Measurements from ENCODE around the gene FGFR3.
A peak's percentile ranks its signal among the peaks of the same experiment; 100 is the strongest.

The FGFR3 gene

GRCh38 chr4:1793940-1794808, 1.1 kb downstream of the FGFR3 start:
- no peaks in the 10 kb centered on the region for H3K36me3 ChIP-seq (ENCODE audit: insufficient read depth, low read length)
- no peak overlapping the region for H3K9ac ChIP-seq (ENCODE audit: low read depth, low read length)
- peak overlapping the region; percentile 83 for H3K4me2 ChIP-seq (ENCODE audit: low read length)
- peaks cover 7% of the 10 kb centered on the region for H3K4me1 ChIP-seq (ENCODE audit: control insufficient read depth, insufficient read depth, low read length)
- H3K27me3 ChIP-seq (ENCODE audit: control insufficient read depth, insufficient read depth, low read length): peaks cover 38% of the 10 kb centered on the region
- peak overlapping the region; percentile 65 for H3K4me3 ChIP-seq (ENCODE audit: low read length)
- no peaks in the 10 kb centered on the region for H3K9me3 ChIP-seq (replicated peaks; ENCODE audit: low read length)

- Histone ChIP-seq H3K27me3 (ENCODE audit: control insufficient read depth, insufficient read depth, low read length) (peaks cover 38% of the 10 kb centered on the region), H3K9ac (ENCODE audit: low read depth, low read length) (no peak overlapping the region), H3K4me3 (ENCODE audit: low read length) (no peak overlapping the region), H3K9me3 (replicated peaks; ENCODE audit: low read length) (no peaks in the 10 kb centered on the region), H3K36me3 (ENCODE audit: insufficient read depth, low read length) (no peaks in the 10 kb centered on the region), H3K4me1 (ENCODE audit: control insufficient read depth, insufficient read depth, low read length) (peaks cover 7% of the 10 kb centered on the region), H3K4me2 (ENCODE audit: low read length) (peak overlapping the region; percentile 83)
Measured at GRCh38 chr4:1794809-1795298, 1.8 kb downstream of the FGFR3 start.

GRCh38 chr4:1795299-1796195, 2.5 kb downstream of the FGFR3 start:
- Histone ChIP-seq H3K9me3 (replicated peaks; ENCODE audit: low read length) (no peaks in the 10 kb centered on the region), H3K36me3 (ENCODE audit: insufficient read depth, low read length) (no peaks in the 10 kb centered on the region), H3K4me1 (ENCODE audit: control insufficient read depth, insufficient read depth, low read length) (peaks cover 7% of the 10 kb centered on the region), H3K4me3 (ENCODE audit: low read length) (no peak overlapping the region), H3K4me2 (ENCODE audit: low read length) (no peak overlapping the region), H3K27me3 (ENCODE audit: control insufficient read depth, insufficient read depth, low read length) (peaks cover 38% of the 10 kb centered on the region), H3K9ac (ENCODE audit: low read depth, low read length) (no peak overlapping the region)

GRCh38 chr4:1796486-1797204, 3.6 kb downstream of the FGFR3 start:
- no peaks in the 10 kb centered on the region for H3K36me3 ChIP-seq (ENCODE audit: insufficient read depth, low read length)
- H3K4me1 ChIP-seq (ENCODE audit: control insufficient read depth, insufficient read depth, low read length): peaks cover 7% of the 10 kb centered on the region
- H3K4me3 ChIP-seq (ENCODE audit: low read length): no peak overlapping the region
- H3K9me3 ChIP-seq (replicated peaks; ENCODE audit: low read length): no peaks in the 10 kb centered on the region
- H3K27me3 ChIP-seq (ENCODE audit: control insufficient read depth, insufficient read depth, low read length): peaks cover 38% of the 10 kb centered on the region
- H3K4me2 ChIP-seq (ENCODE audit: low read length): no peak overlapping the region
- H3K9ac ChIP-seq (ENCODE audit: low read depth, low read length): no peak overlapping the region

GRCh38 chr4:1797298-1797860, 4.3 kb downstream of the FGFR3 start:
- Histone ChIP-seq H3K36me3 (ENCODE audit: insufficient read depth, low read length) (no peaks in the 10 kb centered on the region), H3K9ac (ENCODE audit: low read depth, low read length) (no peak overlapping the region), H3K4me3 (ENCODE audit: low read length) (no peak overlapping the region), H3K9me3 (replicated peaks; ENCODE audit: low read length) (no peaks in the 10 kb centered on the region), H3K27me3 (ENCODE audit: control insufficient read depth, insufficient read depth, low read length) (peaks cover 38% of the 10 kb centered on the region), H3K4me1 (ENCODE audit: control insufficient read depth, insufficient read depth, low read length) (peaks cover 10% of the 10 kb centered on the region), H3K4me2 (ENCODE audit: low read length) (no peak overlapping the region)

GRCh38 chr4:1797861-1798579, 4.9 kb downstream of the FGFR3 start:
- H3K27me3 ChIP-seq (ENCODE audit: control insufficient read depth, insufficient read depth, low read length): peaks cover 35% of the 10 kb centered on the region

GRCh38 chr4:1798580-1799386, 5.7 kb downstream of the FGFR3 start:
- H3K4me2 ChIP-seq (ENCODE audit: low read length): no peak overlapping the region
- H3K27me3 ChIP-seq (ENCODE audit: control insufficient read depth, insufficient read depth, low read length): peaks cover 35% of the 10 kb centered on the region
- H3K9ac ChIP-seq (ENCODE audit: low read depth, low read length): no peak overlapping the region
- peaks cover 11% of the 10 kb centered on the region for H3K4me1 ChIP-seq (ENCODE audit: control insufficient read depth, insufficient read depth, low read length)
- H3K4me3 ChIP-seq (ENCODE audit: low read length): no peak overlapping the region
- no peaks in the 10 kb centered on the region for H3K36me3 ChIP-seq (ENCODE audit: insufficient read depth, low read length)
- no peaks in the 10 kb centered on the region for H3K9me3 ChIP-seq (replicated peaks; ENCODE audit: low read length)

More at GRCh38 chr4:1797861-1798579, 4.9 kb downstream of the FGFR3 start:
- Histone ChIP-seq H3K36me3 (ENCODE audit: insufficient read depth, low read length) (no peaks in the 10 kb centered on the region), H3K4me2 (ENCODE audit: low read length) (no peak overlapping the region), H3K4me3 (ENCODE audit: low read length) (no peak overlapping the region), H3K9ac (ENCODE audit: low read depth, low read length) (no peak overlapping the region), H3K9me3 (replicated peaks; ENCODE audit: low read length) (no peaks in the 10 kb centered on the region), H3K4me1 (ENCODE audit: control insufficient read depth, insufficient read depth, low read length) (peaks cover 12% of the 10 kb centered on the region)

- no peaks in the 10 kb centered on the region for H3K9me3 ChIP-seq (replicated peaks; ENCODE audit: low read length)
- peaks cover 6% of the 10 kb centered on the region for H3K4me1 ChIP-seq (ENCODE audit: control insufficient read depth, insufficient read depth, low read length)
- no peak overlapping the region for H3K4me3 ChIP-seq (ENCODE audit: low read length)
- H3K9ac ChIP-seq (ENCODE audit: low read depth, low read length): no peak overlapping the region
- H3K4me2 ChIP-seq (ENCODE audit: low read length): no peak overlapping the region
- H3K27me3 ChIP-seq (ENCODE audit: control insufficient read depth, insufficient read depth, low read length): peaks cover 26% of the 10 kb centered on the region
- H3K36me3 ChIP-seq (ENCODE audit: insufficient read depth, low read length): no peaks in the 10 kb centered on the region
Measured at GRCh38 chr4:1799387-1800375, 6.6 kb downstream of the FGFR3 start.

- Histone ChIP-seq H3K27me3 (ENCODE audit: control insufficient read depth, insufficient read depth, low read length) (peaks cover 20% of the 10 kb centered on the region), H3K4me1 (ENCODE audit: control insufficient read depth, insufficient read depth, low read length) (peaks cover 6% of the 10 kb centered on the region), H3K9ac (ENCODE audit: low read depth, low read length) (no peak overlapping the region)
Measured at GRCh38 chr4:1800805-1801204, 7.7 kb downstream of the FGFR3 start.

More at GRCh38 chr4:1800805-1801204, 7.7 kb downstream of the FGFR3 start:
- Histone ChIP-seq H3K9me3 (replicated peaks; ENCODE audit: low read length) (no peaks in the 10 kb centered on the region), H3K4me3 (ENCODE audit: low read length) (no peak overlapping the region), H3K36me3 (ENCODE audit: insufficient read depth, low read length) (no peaks in the 10 kb centered on the region), H3K4me2 (ENCODE audit: low read length) (no peak overlapping the region)

Data from skeletal muscle satellite cell (primary cell).